SK-N-DZ (cell line): ENCODE measurements around the gene C11orf68.
"Not testable (repeated sequence)": the region's sequence is repeated elsewhere in the genome, so short reads cannot be mapped to it uniquely, and the experiment has no call there.

Experiments
- DNase-seq: peaks from one replicate; pipeline ENCODE4 v3.0.0-alpha.2; 2015; ENCODE audit warnings: low spot score

Gene C11orf68

DNA sequence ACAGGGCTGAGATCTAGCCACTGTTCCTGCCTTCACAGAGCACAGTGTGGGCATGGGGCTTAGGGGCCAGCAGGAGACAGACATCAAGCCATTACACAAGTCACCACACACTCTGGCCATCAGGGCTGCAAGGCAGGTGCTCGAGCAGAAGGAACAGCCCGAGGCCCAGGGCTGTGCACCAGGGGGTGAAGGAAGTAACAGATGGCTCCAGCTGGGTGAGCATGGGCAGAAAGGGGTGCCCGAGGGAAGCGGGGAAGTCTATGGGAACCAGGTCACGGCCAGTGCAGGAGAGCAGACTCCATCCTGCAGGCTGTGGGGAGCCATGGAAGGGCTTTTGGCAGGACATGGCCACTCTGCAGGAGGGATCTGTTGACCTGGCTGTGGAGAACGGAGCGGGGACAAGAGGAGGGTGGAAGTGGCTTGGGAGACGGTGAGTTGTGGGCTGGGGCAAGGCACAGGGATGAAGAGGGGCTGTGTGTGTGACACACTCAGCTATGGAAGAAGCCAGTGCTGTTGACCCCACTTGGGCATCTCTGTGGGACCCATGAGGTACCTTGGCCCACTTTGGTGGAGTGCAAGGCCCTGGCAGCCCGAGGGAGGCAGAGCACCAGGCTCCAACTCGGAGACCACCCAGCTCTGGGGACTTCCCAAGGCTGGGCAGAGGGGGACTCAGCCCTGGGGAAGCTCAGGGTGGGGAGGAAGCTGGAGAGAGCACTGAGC, 3.6 kb downstream of the C11orf68 start:
- DNase-seq = no peak

DNA sequence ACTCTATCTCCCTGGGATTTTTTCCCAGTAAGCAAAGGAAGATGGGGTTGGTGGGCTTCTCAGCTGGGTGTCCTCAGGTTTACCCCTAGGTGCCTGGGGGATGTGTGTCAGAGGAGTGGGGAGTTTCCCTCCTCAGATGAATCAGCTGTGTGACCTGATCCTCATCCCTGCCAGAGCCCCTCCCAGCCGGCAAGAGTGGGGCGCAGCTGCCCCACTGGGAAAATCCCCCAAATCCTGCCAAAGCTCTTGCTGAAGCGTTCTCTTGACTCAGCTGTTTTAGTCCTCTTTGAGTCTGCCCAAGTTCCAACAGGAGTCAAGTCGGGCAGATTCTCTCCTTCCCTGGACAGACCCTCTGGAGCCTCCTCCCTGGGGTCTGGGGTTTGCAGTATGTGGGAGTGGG, 6.0 kb downstream of the C11orf68 start:
- DNase-seq = no peak

DNA sequence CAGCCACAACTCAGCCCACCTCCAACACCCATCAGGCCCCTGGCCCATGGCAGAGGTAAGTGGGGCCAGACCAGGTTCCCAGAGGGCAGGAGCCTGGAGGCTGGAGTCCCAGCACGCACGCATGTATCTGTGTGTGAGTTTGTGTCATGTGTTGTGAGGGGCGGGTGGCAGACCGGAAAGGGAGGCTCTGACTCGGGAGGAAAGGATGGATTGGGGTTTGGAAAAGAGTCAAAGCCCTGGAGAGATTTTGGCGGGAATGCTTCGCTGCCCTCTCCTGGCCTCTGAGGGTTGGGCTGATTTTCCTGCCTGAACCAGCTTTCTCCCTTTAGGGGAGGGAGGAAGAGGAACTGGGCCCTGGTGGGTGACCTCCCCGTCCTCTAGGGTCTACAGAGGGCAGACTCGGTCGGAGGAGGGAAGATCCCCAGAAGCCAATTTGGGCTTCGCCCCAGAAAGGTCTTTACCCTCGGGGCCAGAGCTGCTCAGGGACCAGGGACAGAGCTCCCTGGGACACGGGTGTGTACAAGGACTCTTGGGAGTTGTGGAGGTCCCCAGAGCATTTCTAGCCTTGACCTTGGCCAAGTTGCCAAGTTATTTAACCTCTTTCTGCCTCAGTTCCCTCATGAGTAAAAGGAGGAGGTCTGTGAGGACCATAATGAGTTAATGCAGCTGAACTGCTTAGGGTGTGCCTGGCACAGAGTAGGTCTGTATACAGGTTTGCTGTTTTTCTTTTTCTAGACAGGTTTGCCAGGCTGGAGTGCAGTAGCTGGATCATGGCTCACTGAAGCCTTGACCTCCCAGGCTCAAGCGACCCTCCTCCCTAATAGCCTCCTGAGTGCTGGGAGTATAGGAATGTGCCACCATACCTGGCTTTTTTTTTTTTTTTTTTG, 6.9 kb downstream of the C11orf68 start:
- DNase-seq = peak; percentile 52

DNA sequence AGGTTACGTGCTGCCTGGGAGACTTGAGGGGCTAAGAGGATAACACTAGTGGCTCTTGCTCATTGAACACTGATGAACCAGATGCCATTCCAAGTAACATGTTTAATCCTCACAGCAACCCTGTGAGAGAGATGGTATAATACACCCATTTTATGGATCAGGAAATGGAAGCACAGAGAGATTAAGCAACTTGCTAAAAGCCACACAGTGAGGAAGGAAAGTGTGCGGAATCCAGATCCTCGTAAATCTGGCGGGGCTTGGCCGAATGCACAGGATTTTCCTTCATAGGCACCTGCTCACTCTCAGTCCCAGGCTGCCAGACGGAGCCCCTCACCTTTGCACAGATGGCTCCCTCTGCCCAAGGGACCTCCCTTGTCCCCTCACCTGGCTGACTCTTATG, 11.0 kb downstream of the C11orf68 start:
- no peak for DNase-seq

DNA sequence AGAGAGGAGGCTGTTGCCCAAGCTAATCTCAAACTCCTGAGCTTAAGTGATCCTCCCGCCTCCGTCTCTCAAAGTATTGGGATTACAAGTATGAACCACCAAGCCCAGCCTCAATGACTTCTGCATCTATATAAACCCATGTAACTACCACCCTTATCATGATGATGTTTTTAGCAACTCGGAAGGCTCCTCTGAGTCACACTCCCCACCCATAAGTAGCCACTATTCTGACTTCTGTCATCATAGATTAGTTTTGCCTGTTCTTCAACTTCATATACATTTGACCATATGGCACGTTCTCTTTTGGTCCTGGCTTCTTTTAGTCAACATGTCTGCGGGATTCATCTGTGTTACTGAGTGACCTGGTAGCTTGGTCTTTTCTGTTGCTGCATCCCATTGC, 12.3 kb downstream of the C11orf68 start:
- no peak for DNase-seq

DNA sequence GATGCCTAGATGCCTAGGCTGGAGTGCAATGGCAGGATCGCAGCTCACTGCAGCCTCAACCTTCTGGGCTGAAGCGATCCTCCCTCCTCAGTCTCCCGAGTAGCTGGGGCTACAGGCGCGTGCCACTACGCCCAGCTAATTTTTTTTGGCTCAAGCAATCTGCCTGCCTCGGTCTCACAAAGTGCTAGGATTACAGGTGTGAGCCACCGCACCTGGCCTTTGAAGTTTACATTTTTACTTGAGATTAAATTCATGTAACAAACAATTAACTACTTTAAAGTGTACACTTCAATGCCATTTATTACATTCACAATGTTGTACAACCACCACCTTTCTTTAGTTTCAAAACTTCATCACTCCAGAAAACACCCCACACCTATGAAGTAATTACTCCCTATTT, 15.1 kb downstream of the C11orf68 start:
- DNase-seq = no peak

DNA sequence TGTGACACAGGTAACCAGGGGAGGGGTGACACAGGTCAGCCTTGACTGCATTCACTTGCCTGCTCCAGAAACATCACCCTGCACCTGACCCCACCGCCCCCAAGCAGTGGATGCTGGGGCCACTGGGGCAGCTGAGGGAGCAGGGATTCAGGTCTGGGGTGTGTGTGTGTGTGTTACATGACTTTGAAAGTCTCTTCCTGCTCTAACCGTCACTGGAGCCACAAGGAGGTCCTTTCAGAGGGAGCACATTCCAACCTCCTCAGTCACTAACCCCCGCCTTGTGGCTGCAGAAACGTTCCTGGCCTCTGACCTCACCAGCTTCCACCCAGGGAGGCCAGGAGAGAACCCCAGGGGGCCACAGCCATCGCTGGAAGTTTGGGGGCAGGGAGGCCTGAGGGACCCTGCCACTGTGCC, 15.8 kb downstream of the C11orf68 start:
- no peak for DNase-seq

DNA sequence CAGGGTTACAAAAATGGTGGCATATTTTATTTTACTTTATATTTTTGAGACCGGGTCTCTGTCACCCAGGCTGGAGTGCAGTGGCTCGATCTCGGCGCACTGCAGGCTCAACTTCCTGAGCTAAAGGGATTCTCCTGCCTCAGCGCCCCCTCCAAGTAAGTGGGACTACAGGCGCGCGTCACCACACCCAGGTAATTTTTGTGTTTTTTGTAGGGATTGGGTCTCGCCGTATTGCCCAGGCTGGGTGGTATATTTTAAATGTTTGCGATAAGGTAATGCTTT, 18.0 kb downstream of the C11orf68 start:
- no peak for DNase-seq

DNA sequence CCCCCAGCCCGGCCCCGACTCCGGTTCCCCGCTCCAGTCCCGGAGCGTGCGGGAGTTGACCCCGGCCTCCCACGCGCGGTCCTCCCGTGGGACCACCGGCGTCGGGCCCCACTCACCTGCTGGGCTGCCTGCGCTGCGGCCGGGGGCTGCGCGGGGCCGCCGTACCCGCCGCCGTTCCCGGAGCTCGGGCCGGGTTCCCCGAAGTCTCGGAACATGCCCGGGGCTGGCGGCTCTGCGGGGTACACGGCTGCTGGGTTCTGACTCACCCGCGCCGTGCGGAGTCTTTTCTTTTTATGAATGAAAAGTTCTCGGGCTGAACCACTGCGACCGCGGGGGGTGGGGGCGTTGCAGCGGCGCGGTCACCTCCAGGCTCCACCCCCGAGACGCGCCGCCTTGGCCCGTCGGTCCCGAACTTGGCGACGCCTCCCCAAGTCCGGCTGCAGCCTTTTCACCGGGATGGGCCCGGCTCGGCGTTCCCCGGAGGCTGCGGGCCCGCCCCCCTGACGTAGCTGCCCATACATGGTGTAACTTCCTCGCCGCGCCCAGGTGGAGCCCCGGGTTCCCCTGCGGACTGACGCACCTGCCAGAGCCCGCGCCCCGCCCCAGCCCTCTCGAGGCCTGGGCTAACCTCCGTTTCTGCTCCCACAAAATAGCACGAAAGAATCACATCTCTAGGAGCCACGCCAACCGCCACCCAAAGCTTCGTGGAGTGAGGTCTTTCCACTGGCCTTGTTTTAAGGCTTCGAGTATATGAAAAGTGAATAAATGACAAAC, 18.6 kb downstream of the C11orf68 start, which contains the start of gene FOSL1:
TSS of gene FOSL1 (minus strand) at position 264 of the 774 bp plus-strand sequence. CDS start at position 215, 49 bp downstream.
- no peak for DNase-seq

DNA sequence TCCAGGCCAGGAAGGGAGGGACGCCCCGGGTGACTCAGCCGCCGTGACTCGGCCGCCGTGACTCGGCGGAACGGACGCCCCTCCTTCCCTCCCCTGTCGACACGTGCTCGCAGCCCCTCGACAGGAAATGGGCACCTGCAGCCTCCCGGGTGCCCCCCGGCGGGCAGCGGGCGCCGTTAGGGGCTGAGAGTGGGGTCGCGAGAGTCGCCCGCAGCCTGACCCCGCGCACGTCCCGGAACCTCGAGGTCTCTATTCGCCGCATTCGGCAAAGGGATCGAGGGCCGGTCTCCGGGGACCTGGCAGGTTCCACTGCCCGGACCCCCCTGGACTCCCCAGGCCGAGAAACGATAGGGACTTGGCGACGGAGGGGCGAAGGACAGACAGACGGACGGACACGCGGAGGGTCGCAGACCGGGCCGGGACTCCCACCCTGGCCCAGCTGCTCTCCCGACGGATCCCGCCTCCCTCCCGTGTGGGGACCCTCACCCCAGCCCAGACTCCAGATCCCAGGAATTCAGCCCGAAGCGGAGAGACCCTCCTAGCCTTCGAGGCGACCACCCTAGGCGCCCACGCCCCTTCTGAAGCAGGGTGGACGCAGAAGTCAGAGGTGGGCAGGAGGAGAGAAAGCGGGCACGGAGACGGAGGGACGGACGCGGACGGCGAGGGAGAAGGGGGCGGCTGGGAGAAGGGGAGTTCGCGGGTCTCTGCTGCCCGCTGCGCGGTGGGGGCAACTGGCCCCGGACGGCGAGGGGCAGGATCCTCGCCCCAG, 19.3 kb downstream of the C11orf68 start:
- DNase-seq = no peak

DNA sequence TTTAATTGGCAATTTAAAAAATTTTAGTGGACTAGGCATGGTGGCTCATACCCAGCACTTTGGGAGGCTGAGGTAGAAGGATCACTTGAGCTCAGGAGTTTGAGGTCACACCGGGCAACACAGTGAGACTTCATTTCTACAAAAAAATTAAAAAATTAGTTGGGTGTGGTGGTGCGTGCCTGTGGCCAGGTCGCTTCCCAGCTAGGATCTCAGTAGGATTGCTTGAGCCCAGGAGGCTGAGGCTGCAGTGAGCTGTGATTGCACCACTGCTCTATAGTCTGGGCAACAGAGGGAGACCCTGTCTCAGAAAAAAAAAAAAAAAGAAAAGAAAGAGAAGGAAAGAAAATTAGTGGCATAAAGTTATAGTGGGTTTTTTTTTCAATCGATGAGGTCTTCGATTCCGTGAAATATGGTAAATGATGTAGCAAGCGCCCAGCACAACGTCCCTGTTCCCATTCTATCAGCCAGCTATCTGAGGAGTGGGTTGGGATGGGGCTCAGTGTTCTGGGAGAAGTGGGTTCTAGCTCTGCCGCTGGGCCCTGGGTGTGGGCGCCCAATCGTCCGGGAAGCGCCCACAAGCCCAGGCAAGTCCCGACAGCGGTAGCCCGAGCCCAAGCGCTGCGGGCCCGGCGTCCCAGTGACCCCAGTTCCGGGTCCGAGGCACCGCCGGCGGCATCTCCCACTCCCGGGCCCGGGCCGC, 20.1 kb downstream of the C11orf68 start:
- DNase-seq = no peak

DNA sequence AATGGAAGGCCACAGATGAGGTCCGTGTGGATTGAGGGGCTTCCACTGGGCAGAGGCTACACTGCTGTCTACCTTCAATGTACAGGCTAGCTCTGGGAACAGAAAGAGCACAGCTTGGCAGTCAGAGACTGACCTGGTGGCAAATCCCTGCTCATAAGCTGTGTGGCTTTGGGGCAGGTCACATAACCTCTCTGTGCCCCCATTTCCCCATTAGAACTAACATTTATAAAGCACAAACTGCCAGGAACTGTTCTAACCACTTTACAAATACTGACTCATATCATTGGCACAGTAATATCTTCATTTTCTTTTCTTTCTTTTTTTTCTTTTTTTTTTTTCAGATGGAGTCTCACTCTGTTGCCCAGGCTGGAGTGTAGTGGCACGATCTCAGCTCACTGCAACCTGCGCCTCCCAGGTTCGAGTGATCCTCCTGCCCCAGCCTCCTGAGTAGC, 21.8 kb downstream of the C11orf68 start:
- no peak for DNase-seq

DNA sequence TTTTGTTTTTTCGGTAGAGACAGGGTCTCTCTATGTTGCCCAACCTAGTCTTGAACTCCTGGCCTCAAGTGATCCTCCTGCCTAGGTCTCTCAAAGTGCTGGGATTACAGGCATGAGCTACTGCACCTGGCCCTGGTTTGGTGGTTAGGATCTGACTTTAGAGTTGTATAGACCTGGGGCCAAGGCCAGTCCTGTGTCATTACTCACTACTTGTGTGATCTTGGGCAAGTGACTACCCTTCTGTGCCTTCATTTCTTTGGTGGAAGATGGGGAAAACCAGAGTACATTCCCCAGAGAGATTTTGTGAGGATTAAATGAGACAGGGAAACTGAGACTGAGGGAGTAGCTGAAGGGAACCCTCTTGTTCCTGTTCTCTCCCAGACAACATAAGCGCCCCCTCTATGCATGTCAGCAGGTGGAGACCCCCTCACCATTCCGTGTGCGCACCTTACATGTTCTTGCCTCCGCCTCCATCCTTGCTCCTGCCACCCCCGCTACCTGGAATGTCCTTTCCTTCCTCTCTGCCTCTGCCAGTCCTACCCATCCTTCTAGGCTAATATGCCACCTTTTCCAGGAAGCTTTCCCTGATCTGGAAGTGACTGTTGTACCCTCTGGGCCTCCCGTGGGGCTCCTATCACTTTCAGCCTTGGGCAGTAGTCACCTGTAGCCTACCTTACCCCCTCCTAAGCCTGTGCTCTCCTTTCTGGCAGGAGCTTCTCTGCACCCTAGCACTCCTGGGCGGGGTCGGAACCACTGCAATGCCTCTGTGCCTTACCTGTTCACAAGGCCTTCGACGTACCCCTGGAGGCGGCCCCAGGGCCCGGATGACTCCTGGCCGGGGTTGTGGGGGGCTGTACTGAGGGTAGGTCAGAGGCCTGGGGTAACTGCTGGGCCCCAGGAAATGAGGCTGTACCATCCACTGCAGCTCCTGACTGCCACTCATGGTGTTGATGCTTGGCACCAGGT, 22.5 kb downstream of the C11orf68 start:
- no peak for DNase-seq

DNA sequence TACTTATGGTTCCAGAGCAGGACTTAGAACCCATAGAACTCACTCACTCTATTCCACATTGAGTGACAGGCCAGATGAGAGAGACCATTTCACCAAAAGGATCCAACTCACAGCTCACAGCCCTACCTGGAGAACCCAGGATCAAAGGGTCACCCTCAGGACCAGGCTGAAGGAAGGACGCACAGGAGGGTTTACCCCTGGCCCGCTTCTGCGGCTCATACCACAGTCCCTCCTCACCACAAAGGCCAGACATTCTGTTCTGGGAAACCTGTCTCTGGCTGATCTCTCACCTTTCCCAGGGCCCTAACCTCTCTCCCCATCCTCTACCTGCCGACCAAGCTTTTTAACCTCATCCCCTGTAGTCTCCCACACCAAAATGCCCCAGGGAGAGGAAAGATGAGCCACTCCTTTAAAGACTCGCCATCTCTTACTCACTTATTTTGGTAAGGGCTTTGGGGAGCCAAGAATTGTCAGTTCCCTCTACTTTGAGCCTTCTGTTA, 23.3 kb downstream of the C11orf68 start:
- no peak for DNase-seq

DNA sequence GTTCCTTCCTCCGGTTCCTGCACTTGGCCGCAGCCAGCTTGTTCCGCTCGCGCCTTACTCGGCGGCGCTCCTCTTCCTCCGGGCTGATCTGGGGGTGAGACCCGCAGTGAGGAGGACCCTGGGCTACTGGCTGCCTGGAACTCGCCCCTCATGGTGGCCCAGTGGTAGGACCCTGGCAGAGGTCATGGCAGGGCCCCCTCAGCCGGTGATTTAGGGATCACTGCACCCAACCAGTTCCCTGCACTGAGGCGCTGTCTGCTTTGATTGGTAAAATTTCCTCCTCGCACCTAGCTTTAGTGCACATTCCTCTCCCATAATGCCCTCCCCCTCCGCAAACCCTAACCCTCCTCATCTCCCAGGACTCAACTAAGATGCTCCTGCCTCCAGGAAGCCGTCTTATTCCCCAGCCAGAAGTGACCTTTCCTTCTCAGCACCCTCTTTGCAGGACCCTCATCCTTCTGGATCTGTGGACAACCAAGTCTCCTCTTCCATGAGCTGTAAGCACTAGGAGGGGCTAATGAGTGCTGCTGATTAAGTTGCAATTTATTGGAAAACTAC, 24.7 kb downstream of the C11orf68 start:
- DNase-seq = no peak

DNA sequence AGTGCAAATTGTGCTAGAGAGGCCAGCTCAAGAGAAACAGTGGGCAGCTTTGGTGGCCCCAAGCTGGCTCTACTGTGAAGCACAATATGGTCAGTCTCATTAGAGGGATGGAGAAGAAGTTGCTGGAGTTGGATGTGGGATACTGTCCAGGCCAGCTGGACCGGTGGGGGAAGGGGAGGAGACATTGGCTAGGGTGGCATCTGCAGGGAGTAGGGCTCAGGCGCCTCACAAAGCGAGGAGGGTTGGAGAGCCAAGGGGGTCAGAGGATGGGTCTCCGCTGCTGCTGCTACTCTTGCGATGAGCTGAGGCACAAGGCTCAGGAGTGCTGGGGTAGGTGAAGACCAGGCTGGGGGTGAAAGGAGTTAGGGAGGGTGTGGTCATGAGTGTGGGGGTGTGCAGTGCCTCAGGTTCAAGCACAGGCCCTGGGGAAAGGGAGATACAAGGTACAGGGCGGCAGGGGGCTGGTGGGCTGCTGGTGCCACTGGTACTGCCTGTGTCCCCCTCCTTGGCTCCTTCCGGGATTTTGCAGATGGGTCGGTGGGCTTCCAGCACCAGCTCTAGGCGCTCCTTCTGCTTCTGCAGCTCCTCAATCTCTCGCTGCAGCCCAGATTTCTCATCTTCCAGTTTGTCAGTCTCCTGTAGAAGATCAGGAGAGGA, 26.1 kb downstream of the C11orf68 start:
- no peak for DNase-seq

DNA sequence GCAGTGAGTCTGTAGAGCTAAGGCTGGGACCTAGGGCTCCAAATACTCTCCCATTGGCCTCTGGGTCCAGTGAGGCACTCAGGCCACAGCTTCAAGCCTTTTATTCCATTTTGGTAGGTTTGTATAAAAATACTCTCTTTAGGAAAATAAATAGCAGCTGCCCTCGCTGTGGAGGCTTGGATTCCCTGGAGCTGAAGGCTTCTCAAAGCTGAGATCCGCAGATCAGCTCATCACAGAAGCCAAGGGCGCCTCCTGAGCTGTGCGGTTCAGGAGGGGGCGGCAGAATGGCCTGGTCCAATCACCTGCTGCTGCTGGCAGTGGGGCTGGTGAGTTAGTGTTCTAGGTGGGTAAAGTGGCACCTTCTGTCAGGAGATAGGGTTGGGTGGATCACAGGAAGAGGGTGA, 26.7 kb downstream of the C11orf68 start:
- not testable (repeated sequence) for DNase-seq
